ENCODE measurements around the gene EEIG1.

- no peak for TF ChIP-seq TAF1 (IDR thresholded peaks at IDR 0.05; ENCODE audit: borderline replicate concordance, insufficient read depth, low read length)
- no peak for TF ChIP-seq SIN3A (IDR thresholded peaks at IDR 0.05; ENCODE audit: borderline replicate concordance, insufficient read depth, low read length)
Observed at GRCh38 chr9:127959841-127960409, 20.9 kb downstream of the EEIG1 start.
